ENCODE data around the gene NFIC. TPM values are rescaled to one million over a fixed set of nuclear protein-coding genes. Genes with fewer than 3 reads are reported as not detected.

NFIC gene
- total RNA-seq, 1 donor from 2014 or later = 142 TPM

DNA sequence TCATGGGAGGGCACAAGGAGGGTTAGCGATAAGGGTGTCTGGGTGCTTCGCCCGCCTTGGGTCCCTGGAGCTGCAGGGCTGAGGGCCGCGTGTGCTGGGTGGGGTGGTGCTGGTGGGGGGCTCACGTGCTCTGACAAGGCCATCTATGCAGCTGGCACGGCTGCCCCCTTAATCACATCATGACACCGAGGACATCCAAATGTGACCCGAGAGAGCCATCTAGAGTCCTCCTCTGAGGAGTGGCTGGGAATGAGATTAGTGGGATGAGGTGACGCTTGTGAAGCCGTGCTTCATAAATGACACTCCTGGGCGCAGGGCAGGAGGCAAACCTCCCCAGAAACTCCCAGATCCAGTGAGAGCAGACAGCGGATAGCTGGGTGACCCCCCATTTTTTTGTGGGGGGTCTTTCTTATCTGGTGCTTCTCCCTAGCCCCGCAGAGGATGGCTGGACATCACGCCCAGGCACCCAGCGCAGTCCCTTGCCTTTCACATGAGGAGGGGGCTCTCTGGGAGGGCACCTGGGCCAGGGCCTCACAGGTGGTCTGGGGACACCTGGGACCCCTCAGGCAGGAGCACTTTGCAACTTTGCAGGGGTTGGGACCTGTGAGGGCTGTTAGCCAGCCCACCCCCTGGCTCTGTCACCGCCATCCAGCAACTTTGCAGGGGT is 146.3 kb downstream of the NFIC start:
- peaks cover 0 to 4% of the 10 kb centered on the region in 2 donors for H3K36me3 ChIP-seq
- DNase-seq (ENCODE audit: extremely low spot score in 2 of 2) = no peak
- no peak for TF ChIP-seq POLR2A (IDR thresholded peaks at IDR 0.05)
- no peak for TF ChIP-seq POLR2AphosphoS5 (IDR thresholded peaks at IDR 0.05; ENCODE audit: insufficient read depth in 1 of 2, low read depth in 1 of 2)
- TF ChIP-seq, protein P1, sequence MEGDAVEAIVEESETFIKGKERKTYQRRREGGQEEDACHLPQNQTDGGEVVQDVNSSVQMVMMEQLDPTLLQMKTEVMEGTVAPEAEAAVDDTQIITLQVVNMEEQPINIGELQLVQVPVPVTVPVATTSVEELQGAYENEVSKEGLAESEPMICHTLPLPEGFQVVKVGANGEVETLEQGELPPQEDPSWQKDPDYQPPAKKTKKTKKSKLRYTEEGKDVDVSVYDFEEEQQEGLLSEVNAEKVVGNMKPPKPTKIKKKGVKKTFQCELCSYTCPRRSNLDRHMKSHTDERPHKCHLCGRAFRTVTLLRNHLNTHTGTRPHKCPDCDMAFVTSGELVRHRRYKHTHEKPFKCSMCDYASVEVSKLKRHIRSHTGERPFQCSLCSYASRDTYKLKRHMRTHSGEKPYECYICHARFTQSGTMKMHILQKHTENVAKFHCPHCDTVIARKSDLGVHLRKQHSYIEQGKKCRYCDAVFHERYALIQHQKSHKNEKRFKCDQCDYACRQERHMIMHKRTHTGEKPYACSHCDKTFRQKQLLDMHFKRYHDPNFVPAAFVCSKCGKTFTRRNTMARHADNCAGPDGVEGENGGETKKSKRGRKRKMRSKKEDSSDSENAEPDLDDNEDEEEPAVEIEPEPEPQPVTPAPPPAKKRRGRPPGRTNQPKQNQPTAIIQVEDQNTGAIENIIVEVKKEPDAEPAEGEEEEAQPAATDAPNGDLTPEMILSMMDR (IDR thresholded peaks at IDR 0.05) = no peak
- peaks cover 86% of the 10 kb centered on the region for H3K4me1 ChIP-seq
- no peaks in the 10 kb centered on the region for H3K9me3 ChIP-seq
- H3K4me3 ChIP-seq = no peak overlapping the region
- H3K27ac ChIP-seq = no peak overlapping the region
- intact Hi-C loops (cut with DNase I) = no loop called here
- H3K27me3 ChIP-seq = no peaks in the 10 kb centered on the region

DNA sequence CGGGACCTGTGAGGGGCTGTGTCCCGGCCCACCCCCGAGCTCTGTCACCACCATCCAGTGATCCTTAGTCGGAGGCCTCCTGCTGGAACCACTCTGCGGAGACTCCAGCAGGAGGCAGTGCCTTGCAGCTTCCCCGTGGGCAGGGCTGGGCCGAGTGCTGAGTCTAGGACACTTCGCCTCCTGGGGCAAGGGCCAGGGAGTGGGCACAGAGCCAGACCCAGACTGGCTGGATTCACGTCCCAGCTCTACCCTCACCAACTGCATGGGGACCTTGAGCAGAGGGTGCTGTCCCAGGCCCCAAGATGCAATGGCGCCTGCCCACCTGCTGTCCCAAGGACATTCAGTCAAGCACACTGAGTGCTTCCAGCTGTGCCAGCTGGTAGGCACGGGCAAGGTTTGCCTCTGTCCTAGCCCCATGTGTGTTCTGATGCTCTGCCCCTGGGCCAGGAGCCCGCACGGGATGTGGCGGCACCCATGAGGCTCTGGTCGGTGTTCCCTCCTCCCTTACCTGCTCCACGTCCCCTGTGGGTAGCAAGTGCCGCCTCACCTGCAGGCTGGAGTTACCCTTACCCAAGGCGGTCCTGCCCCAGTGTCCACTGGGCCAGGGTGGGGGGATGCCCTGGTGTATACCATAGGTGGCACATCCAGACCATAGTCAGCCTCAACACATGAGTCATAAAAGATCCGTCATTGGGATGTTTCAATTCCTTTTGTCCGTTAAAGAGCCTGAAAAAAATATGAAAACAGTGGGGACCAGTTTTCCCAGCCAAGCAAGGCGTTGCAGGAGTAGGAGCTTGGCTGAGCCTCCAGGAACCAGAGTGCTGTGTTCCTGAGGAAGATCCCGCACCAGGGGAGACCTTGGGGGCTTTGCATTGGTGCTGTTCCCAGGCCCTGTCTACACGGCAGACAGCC is 147.1 kb downstream of the NFIC start:
- Histone ChIP-seq H3K27me3 (no peaks in the 10 kb centered on the region), H3K4me3 (no peak overlapping the region), H3K4me1 (peaks cover 80% of the 10 kb centered on the region), H3K9me3 (no peaks in the 10 kb centered on the region), H3K36me3 (peaks cover 0 to 4% of the 10 kb centered on the region in 2 donors), H3K27ac (no peak overlapping the region)
- intact Hi-C loops (cut with DNase I) = no loop called here
- TF ChIP-seq, protein P1 (IDR thresholded peaks at IDR 0.05) = no peak
- TF ChIP-seq POLR2A (IDR thresholded peaks at IDR 0.05) (no peak), POLR2AphosphoS5 (IDR thresholded peaks at IDR 0.05; ENCODE audit: insufficient read depth in 1 of 2, low read depth in 1 of 2) (no peak)
- DNase-seq (ENCODE audit: extremely low spot score in 2 of 2) = no peak

DNA sequence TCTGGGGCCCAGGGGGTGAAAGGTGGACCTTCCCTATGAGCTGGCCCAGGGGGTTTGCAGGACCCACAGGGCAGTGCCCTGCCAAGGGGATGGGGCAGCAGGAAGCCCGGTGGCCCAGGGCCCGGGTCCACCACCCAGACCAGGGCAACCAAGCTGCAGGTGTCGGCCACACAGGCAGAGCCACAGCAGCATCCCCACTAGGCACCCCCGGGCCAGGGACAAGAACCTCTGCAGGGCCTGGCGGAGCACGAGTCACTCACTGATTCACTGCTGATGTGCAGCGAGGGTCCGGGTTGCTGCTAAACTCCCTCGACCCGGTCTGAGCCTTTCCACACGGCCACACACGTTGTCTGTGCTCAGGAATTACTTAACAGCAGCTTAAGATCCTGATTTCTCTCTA is 148.5 kb downstream of the NFIC start:
- Histone ChIP-seq H3K9me3 (no peaks in the 10 kb centered on the region), H3K4me1 (peaks cover 79% of the 10 kb centered on the region), H3K27me3 (no peaks in the 10 kb centered on the region), H3K27ac (no peak overlapping the region), H3K4me3 (no peak overlapping the region), H3K36me3 (peaks cover 0 to 8% of the 10 kb centered on the region in 2 donors)
- TF ChIP-seq, protein P1 (IDR thresholded peaks at IDR 0.05) = no peak
- intact Hi-C loops (cut with DNase I) = no loop called here
- no peak for DNase-seq (ENCODE audit: extremely low spot score in 2 of 2)

DNA sequence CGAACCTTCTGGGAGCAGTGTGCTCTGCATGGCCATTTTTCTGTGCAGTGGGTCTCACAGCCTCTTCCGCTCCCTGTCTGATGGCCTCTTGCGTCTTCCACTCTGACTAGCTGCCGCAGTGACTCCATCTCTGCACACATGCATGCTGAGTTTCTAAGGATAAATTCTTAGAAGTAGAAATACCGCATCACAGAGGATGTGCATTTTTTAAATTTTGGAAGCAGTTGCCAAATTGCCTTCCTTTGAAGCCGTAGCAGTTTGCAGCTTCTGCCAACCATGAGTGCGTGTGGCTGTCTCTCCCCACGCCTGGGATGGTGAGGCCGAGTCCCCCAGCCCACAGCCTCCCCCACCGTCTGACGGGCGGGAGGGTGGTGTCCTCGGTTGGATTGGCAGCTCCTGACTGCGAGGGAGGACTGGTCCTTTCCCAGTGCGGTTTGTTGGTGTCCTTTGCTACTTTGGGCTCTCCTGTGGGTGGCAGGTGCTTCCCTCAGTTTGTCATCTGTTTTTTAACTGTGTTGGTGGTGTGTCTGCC is 149.6 kb downstream of the NFIC start:
- Histone ChIP-seq H3K4me3 (no peak overlapping the region), H3K27ac (no peak overlapping the region), H3K9me3 (no peaks in the 10 kb centered on the region), H3K36me3 (peaks cover 0 to 4% of the 10 kb centered on the region in 2 donors), H3K27me3 (no peaks in the 10 kb centered on the region), H3K4me1 (peaks cover 81% of the 10 kb centered on the region)
- intact Hi-C loops (cut with DNase I) = no loop called here
- TF ChIP-seq POLR2A (IDR thresholded peaks at IDR 0.05) = no peak
- TF ChIP-seq, protein P1 (IDR thresholded peaks at IDR 0.05) = no peak
- no peak for TF ChIP-seq POLR2AphosphoS5 (IDR thresholded peaks at IDR 0.05; ENCODE audit: insufficient read depth in 1 of 2, low read depth in 1 of 2)
- no peak for DNase-seq (ENCODE audit: extremely low spot score in 2 of 2)
